GM18517 (cell line): ENCODE data around the gene PPT2.

Experiments used
- ATAC-seq: cut with Tn5 transposase; IDR thresholded peaks from one replicate; pipeline ENCODE4 v1.9.1; 2021; ENCODE audit warnings: mild to moderate bottlenecking, moderate library complexity; ENCODE audit not compliant: unreplicated experiment

PPT2 gene

GRCh38 chr6:32153564-32154513 lies at the start of gene PPT2:
PPT2 (plus strand) TSS chr6:32154141; CDS start chr6:32154595, 454 bp downstream.
- ATAC-seq, result no peak

- ATAC-seq, result no peak
Observed at GRCh38 chr6:32105433-32105832, 48.5 kb upstream of the PPT2 start.

GRCh38 chr6:32107406-32107805 lies 46.5 kb upstream of the PPT2 start:
- ATAC-seq, result no peak

GRCh38 chr6:32108094-32108627 lies 45.8 kb upstream of the PPT2 start:
- no peak for ATAC-seq

- no peak for ATAC-seq
Observed at GRCh38 chr6:32108727-32109113, 45.2 kb upstream of the PPT2 start.

- no peak for ATAC-seq
Observed at GRCh38 chr6:32109114-32109764, 44.7 kb upstream of the PPT2 start, which contains the start of gene TNXB. TNXB (minus strand) TSS chr6:32109338; CDS start chr6:32098198, 11,140 bp downstream.

GRCh38 chr6:32109765-32110160 lies 44.2 kb upstream of the PPT2 start:
- no peak for ATAC-seq

- no peak for ATAC-seq
Observed at GRCh38 chr6:32110632-32111031, 43.3 kb upstream of the PPT2 start.

- ATAC-seq, result no peak
Observed at GRCh38 chr6:32111424-32112066, 42.4 kb upstream of the PPT2 start.

- ATAC-seq, result no peak
Observed at GRCh38 chr6:32112431-32112980, 41.4 kb upstream of the PPT2 start.

- no peak for ATAC-seq
Observed at GRCh38 chr6:32113386-32114352, 40.3 kb upstream of the PPT2 start.

- ATAC-seq, result no peak
Observed at GRCh38 chr6:32114796-32115195, 39.1 kb upstream of the PPT2 start.

- no peak for ATAC-seq
Observed at GRCh38 chr6:32115623-32116022, 38.3 kb upstream of the PPT2 start.

GRCh38 chr6:32116674-32117073 lies 37.3 kb upstream of the PPT2 start:
- ATAC-seq, result no peak

GRCh38 chr6:32117461-32117860 lies 36.5 kb upstream of the PPT2 start:
- no peak for ATAC-seq

- ATAC-seq, result no peak
Observed at GRCh38 chr6:32118782-32119628, 34.9 kb upstream of the PPT2 start.

GRCh38 chr6:32120573-32121059 lies 33.3 kb upstream of the PPT2 start:
- ATAC-seq, result no peak

GRCh38 chr6:32123681-32124080 lies 30.3 kb upstream of the PPT2 start:
- ATAC-seq, result no peak

- ATAC-seq, result no peak
Observed at GRCh38 chr6:32126880-32127279, 27.1 kb upstream of the PPT2 start.
